CD4-positive, CD25-positive, alpha-beta regulatory T cell (primary cell): ENCODE measurements around the gene DUS3L. TPM values are rescaled to one million over a fixed set of nuclear protein-coding genes. Genes with fewer than 3 reads are reported as not detected.

Experiments used
- ATAC-seq, 2 donors: fragments of 150-1000 bp; cut with Tn5 transposase; one replicate each; pipeline ENCODE4 v1.10.0; 2021; ENCODE audit warnings: low read depth in 2 of 2, moderate number of reproducible peaks in 2 of 2, moderate library complexity in 1 of 2
- DNase-seq, 3 donors: peaks; one replicate each; pipeline versions ENCODE4 v3.0.0 to v3.0.0-alpha.2; 2012 to 2022; ENCODE audit warnings: mixed read lengths in 1 of 3
- H3K27ac ChIP-seq: one replicate; pipeline ENCODE4 v1.7.0; 2013; ENCODE audit warnings: mild to moderate bottlenecking, low read length; ENCODE audit not compliant: insufficient read depth, poor library complexity, severe bottlenecking
- H3K27me3 ChIP-seq: one replicate; pipeline ENCODE4 v1.7.0; 2013; ENCODE audit warnings: low read length; ENCODE audit not compliant: control insufficient read depth, insufficient read depth
- H3K36me3 ChIP-seq: one replicate; pipeline ENCODE4 v1.7.0; 2013; ENCODE audit warnings: mild to moderate bottlenecking, low read length, moderate library complexity; ENCODE audit not compliant: control insufficient read depth, insufficient read depth
- H3K4me1 ChIP-seq: 2 replicates; pipeline ENCODE4 v1.7.0; 2013; ENCODE audit warnings: mild to moderate bottlenecking, low read length; ENCODE audit not compliant: insufficient read depth, control insufficient read depth, poor library complexity, severe bottlenecking
- H3K4me3 ChIP-seq: one replicate; pipeline ENCODE4 v1.7.0; 2013; ENCODE audit warnings: low read depth, mild to moderate bottlenecking, low read length, moderate library complexity
- H3K9me3 ChIP-seq, 2 experiments: 1 replicate in 1 of 2; 2 replicates in 1 of 2; pipeline ENCODE4 v1.7.0; 2013; ENCODE audit warnings: low read length in 2 of 2, mild to moderate bottlenecking in 1 of 2, moderate library complexity in 1 of 2; ENCODE audit not compliant: control insufficient read depth in 2 of 2
- H3K27ac Mint-ChIP-seq, 3 donors: one replicate each; pipeline ENCODE4 v1.8.0; 2020 to 2022; ENCODE audit warnings: mild to moderate bottlenecking in 3 of 3, mixed read lengths in 3 of 3, moderate library complexity in 2 of 3
- H3K27me3 Mint-ChIP-seq: one replicate; pipeline ENCODE4 v1.8.0; 2022; ENCODE audit warnings: mild to moderate bottlenecking, mixed read lengths
- H3K36me3 Mint-ChIP-seq: one replicate; pipeline ENCODE4 v1.8.0; 2020; ENCODE audit warnings: mixed read lengths
- H3K4me1 Mint-ChIP-seq, 4 donors: one replicate each; pipeline ENCODE4 v1.8.0; 2020 to 2022; ENCODE audit warnings: mixed read lengths in 4 of 4, mild to moderate bottlenecking in 1 of 4
- H3K4me3 Mint-ChIP-seq, 4 donors: one replicate each; pipeline ENCODE4 v1.8.0; 2020 to 2022; ENCODE audit warnings: mild to moderate bottlenecking in 4 of 4, mixed read lengths in 4 of 4, moderate library complexity in 3 of 4
- H3K9me3 Mint-ChIP-seq, 7 donors: one replicate each; pipeline ENCODE4 v1.8.0; 2020 to 2022; ENCODE audit warnings: mixed read lengths in 7 of 7, mild to moderate bottlenecking in 3 of 7, moderate library complexity in 2 of 7
- polyA plus RNA-seq, 4 donors: library from polyadenylated mRNA; unstranded; fragments of 300-500 nt; fragmentation: Illumina TruSeq; gene quantifications; one replicate each; pipeline ENCODE4 v1.2.3, GENCODE V29; 2021
- total RNA-seq: library from RNA; stranded (reverse); gene quantifications from one replicate; pipeline ENCODE4 v1.2.3, GENCODE V29; 2022

The DUS3L gene
- total and polyA plus RNA-seq, 5 donors from 2014 or later = 25.4 to 129 (median 34.0) TPM

DNA sequence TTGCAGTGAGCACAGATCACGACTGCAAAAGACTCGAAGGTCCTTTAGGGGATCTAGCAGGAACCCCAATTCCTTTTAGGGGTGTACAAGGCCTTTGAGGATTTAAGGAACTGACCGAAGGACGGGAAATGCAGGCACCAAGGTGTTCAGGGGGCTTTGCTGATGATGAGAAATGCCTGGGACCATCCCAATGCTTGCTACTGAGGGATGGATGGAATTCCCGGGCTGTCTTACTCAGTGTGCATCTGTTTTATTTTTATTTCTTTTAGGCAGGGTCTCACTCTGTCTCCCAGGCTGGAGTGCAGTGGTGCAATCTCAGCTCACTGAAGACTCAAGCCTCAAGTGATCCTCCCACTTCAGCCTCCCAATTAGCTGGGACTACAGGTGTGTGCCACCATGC, 17.7 kb downstream of the DUS3L start:
- no peak overlapping the region for H3K27ac Mint-ChIP-seq
- Histone ChIP-seq H3K27me3 (no peaks in the 10 kb centered on the region), H3K4me3 (no peak overlapping the region), H3K36me3 (no peaks in the 10 kb centered on the region), H3K27ac (no peak overlapping the region), H3K4me1 (no peaks in the 10 kb centered on the region), H3K9me3 (no peaks in the 10 kb centered on the region)
- H3K4me1 Mint-ChIP-seq = peaks cover 0 to 4% (median 0%) of the 10 kb centered on the region in 4 donors
- ATAC-seq (no peak), DNase-seq (no peak)
- H3K36me3 Mint-ChIP-seq = no peaks in the 10 kb centered on the region
- peaks cover 7% of the 10 kb centered on the region for H3K27me3 Mint-ChIP-seq
- H3K4me3 Mint-ChIP-seq = no peak overlapping the region
- H3K9me3 Mint-ChIP-seq = no peaks in the 10 kb centered on the region

DNA sequence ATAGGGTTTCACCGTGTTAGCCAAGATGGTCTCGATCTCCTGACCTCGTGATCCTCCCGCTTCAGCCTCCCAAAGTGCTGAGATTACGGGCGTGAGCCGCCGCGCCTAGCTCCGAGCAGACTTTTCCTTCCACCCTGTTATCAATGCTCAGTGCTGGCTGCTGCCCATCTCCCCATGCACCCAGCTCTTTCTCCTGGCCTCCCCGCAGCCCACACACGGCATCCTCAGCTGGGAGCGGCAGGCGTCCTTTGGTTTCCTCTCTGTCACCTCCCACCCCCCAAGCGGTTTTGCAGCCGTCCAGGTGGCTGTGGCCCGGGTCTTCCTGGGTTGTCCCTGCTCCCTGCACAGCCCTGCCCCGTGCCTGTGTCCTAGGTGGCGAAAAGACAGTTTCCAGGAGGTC, 18.5 kb downstream of the DUS3L start:
- Histone ChIP-seq H3K4me1 (no peaks in the 10 kb centered on the region), H3K27ac (no peak overlapping the region), H3K36me3 (no peaks in the 10 kb centered on the region), H3K9me3 (no peaks in the 10 kb centered on the region), H3K27me3 (no peaks in the 10 kb centered on the region), H3K4me3 (no peak overlapping the region)
- Mint-ChIP-seq H3K27me3 (peaks cover 7% of the 10 kb centered on the region), H3K36me3 (no peaks in the 10 kb centered on the region), H3K4me1 (peaks cover 0 to 4% (median 0%) of the 10 kb centered on the region in 4 donors), H3K4me3 (no peak overlapping the region), H3K9me3 (no peaks in the 10 kb centered on the region), H3K27ac (no peak overlapping the region)
- ATAC-seq (no peak), DNase-seq (no peak)

DNA sequence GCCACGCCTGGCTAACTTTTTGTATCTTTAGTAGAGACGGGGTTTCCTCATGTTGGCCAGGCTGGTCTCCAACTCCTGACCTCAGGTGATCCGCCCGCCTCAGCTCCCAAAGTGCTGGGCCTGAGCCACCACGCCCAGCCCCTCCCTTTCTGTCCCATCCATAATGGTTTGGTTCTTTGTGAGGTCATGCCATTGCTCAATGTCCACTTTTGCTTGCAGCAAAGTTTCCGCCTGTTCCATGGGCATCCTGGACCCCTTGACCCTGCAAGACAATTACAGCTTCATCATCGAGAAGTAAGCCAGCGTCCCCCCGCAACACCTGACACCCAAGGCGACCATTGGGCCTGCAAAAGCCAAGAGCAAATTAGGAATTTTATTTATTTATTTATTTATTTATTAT, 23.0 kb downstream of the DUS3L start:
- no peak overlapping the region for H3K4me3 Mint-ChIP-seq
- Histone ChIP-seq H3K36me3 (no peaks in the 10 kb centered on the region), H3K27ac (no peak overlapping the region), H3K9me3 (no peaks in the 10 kb centered on the region), H3K4me1 (no peaks in the 10 kb centered on the region), H3K27me3 (no peaks in the 10 kb centered on the region), H3K4me3 (no peak overlapping the region)
- H3K27ac Mint-ChIP-seq = no peak overlapping the region
- DNase-seq (no peak), ATAC-seq (no peak)
- H3K27me3 Mint-ChIP-seq = no peaks in the 10 kb centered on the region
- H3K36me3 Mint-ChIP-seq = no peaks in the 10 kb centered on the region
- peaks cover 0 to 4% (median under 1%) of the 10 kb centered on the region in 4 donors for H3K4me1 Mint-ChIP-seq
- H3K9me3 Mint-ChIP-seq = no peaks in the 10 kb centered on the region

DNA sequence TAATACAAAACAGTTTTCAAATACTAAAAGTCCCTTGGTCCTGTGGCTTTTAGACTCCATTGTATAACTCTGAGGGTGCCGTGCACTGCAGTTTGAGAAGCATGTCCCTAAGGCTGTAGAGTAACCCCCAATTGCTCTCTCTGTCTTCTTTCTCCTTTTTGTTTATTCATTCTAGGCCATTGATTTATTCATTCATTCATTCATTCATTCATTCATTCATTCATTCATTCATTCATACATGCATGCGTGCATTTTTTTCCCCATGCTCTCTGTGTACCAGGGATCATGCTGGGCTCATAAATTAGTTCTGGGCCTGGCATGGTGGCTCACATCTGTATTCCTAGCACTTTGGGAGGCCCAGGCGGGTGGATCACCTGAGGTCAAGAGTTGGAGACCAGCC, 25.7 kb downstream of the DUS3L start:
- Histone ChIP-seq H3K27ac (no peak overlapping the region), H3K9me3 (no peaks in the 10 kb centered on the region), H3K27me3 (no peaks in the 10 kb centered on the region), H3K36me3 (no peaks in the 10 kb centered on the region), H3K4me1 (no peaks in the 10 kb centered on the region), H3K4me3 (no peak overlapping the region)
- no peak for ATAC-seq
- no peak for DNase-seq
- no peak overlapping the region for H3K4me3 Mint-ChIP-seq
- H3K36me3 Mint-ChIP-seq = no peaks in the 10 kb centered on the region
- peaks cover 0 to 4% (median under 1%) of the 10 kb centered on the region in 4 donors for H3K4me1 Mint-ChIP-seq
- no peak overlapping the region for H3K27ac Mint-ChIP-seq
- H3K27me3 Mint-ChIP-seq = no peaks in the 10 kb centered on the region
- peaks cover 0 to 3% (median 0%) of the 10 kb centered on the region in 7 donors for H3K9me3 Mint-ChIP-seq

DNA sequence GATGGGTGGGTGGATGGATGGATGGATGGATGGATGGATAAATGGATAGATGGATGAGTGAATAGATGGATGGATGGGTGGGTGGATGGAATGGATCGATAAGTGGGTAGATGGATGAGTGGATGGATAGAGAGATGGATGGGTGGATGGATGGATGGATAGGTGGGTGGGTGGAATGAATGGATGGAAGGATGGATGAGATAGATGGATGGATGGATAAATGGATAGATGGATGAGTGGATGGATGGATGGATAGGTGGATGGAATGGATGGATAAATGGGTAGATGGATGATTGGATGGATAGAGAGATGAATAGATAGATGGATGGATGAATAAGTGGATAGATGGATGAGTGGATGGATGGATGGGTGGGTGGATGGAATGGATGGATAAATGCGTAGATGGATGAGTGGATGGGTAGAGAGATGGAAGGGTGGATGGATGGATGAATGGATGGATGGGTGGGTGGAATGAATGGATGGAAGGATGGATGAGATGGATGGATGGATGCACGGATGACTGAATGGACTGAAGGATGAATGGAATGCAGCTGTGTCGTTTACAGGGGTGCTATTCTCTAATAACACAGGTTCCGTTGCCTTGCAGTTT, 28.2 kb downstream of the DUS3L start:
- Mint-ChIP-seq H3K9me3 (peaks cover 0 to 3% (median 0%) of the 10 kb centered on the region in 7 donors), H3K4me3 (no peak overlapping the region), H3K36me3 (no peaks in the 10 kb centered on the region), H3K4me1 (peaks cover 0 to 2% (median 0%) of the 10 kb centered on the region in 4 donors), H3K27ac (no peak overlapping the region), H3K27me3 (no peaks in the 10 kb centered on the region)
- no peak overlapping the region for H3K27ac ChIP-seq
- no peaks in the 10 kb centered on the region for H3K4me1 ChIP-seq
- no peaks in the 10 kb centered on the region for H3K9me3 ChIP-seq
- H3K27me3 ChIP-seq = no peaks in the 10 kb centered on the region
- no peak overlapping the region for H3K4me3 ChIP-seq
- ATAC-seq (no peak), DNase-seq (no peak)
- no peaks in the 10 kb centered on the region for H3K36me3 ChIP-seq

DNA sequence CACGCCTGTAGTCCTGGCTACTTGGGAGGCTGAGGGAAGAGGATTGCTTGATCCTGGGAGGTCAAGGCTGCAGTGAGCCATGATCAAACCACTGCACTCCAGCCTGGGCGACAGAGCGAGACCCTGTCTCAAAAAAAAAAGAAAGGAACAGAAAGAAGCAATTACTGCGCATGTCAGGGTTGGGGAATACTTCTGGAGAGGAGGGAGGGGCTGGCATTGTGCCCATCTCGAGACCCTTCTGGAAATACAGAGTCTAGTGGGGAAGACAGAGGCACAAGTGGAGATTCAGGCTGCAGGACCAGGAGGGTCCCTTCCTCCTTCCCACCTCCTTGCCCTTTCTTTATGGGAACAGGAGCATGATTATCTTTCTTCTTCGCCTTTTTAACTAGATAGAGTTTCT, 37.2 kb downstream of the DUS3L start:
- Mint-ChIP-seq H3K4me3 (no peak overlapping the region), H3K36me3 (no peaks in the 10 kb centered on the region), H3K9me3 (no peaks in the 10 kb centered on the region), H3K4me1 (no peaks in the 10 kb centered on the region), H3K27me3 (peaks cover 5% of the 10 kb centered on the region), H3K27ac (no peak overlapping the region)
- no peaks in the 10 kb centered on the region for H3K4me1 ChIP-seq
- no peaks in the 10 kb centered on the region for H3K27me3 ChIP-seq
- DNase-seq (no peak), ATAC-seq (no peak)
- H3K4me3 ChIP-seq = no peak overlapping the region
- H3K9me3 ChIP-seq = no peaks in the 10 kb centered on the region
- H3K27ac ChIP-seq = no peak overlapping the region
- H3K36me3 ChIP-seq = no peaks in the 10 kb centered on the region

DNA sequence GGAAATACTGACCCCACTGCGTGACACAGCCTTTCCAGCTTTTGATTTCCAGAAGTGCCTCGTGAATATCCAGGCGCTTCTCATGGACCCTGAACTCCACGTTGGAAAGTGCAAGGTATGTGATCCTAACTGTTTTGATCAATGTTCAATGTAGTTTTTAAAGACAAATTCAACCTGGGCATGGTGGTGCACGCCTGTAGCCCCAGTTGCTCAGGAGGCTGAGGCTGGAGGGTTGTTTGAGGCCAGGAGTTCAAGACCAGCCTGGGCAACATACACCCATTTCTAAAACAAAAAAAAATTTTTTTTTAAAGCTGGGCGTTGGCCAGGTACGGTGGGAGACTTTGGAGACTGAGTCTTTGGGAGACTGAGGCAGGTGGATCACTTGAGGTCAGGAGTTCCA, 39.3 kb downstream of the DUS3L start:
- Mint-ChIP-seq H3K36me3 (no peaks in the 10 kb centered on the region), H3K27ac (no peak overlapping the region), H3K4me3 (no peak overlapping the region), H3K4me1 (no peaks in the 10 kb centered on the region), H3K9me3 (no peaks in the 10 kb centered on the region), H3K27me3 (peaks cover 9% of the 10 kb centered on the region)
- Histone ChIP-seq H3K4me3 (no peak overlapping the region), H3K4me1 (no peaks in the 10 kb centered on the region), H3K9me3 (no peaks in the 10 kb centered on the region), H3K27me3 (no peaks in the 10 kb centered on the region), H3K27ac (no peak overlapping the region), H3K36me3 (no peaks in the 10 kb centered on the region)
- DNase-seq = no peak
- ATAC-seq = no peak

DNA sequence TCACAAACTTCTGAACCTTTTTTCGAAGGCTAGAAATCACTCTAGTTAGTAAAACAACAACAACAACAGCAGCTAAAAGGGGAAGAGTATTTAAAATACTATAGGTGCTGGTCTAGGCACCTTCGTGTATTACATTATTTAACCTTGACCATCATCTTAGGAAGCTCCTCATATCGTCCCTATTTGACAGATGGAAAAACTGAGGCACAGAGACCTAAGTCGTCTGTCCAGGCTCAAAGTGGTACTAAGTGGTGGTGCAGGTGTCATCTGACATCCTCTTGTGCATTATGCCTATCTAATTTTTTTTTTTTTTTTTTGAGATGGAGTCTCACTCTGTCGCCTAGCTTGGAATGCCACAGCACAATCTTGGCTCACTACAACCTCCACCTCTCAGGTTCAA, 41.5 kb downstream of the DUS3L start:
- no peaks in the 10 kb centered on the region for H3K4me1 ChIP-seq
- Mint-ChIP-seq H3K27me3 (peaks cover 15% of the 10 kb centered on the region), H3K27ac (no peak overlapping the region), H3K4me1 (no peaks in the 10 kb centered on the region), H3K36me3 (no peaks in the 10 kb centered on the region), H3K4me3 (no peak overlapping the region), H3K9me3 (no peaks in the 10 kb centered on the region)
- H3K27ac ChIP-seq = no peak overlapping the region
- H3K36me3 ChIP-seq = no peaks in the 10 kb centered on the region
- no peak overlapping the region for H3K4me3 ChIP-seq
- ATAC-seq = no peak
- no peaks in the 10 kb centered on the region for H3K9me3 ChIP-seq
- DNase-seq = no peak
- no peaks in the 10 kb centered on the region for H3K27me3 ChIP-seq
